ENCODE data around the gene TRPM1.

GRCh38 chr15:30954674-30955073 lies 146.9 kb downstream of the TRPM1 start:
- TF ChIP-seq CTCF (IDR thresholded peaks at IDR 0.05) (no peak), POLR2A (IDR thresholded peaks at IDR 0.05) (no peak), POLR2AphosphoS5 (IDR thresholded peaks at IDR 0.05) (no peak)
